Peyer's patch (tissue), 4 donors: ENCODE results near the gene PACS1. TPM values are rescaled to one million over a fixed set of nuclear protein-coding genes. Genes with fewer than 3 reads are reported as not detected.

ENCODE experiments used
- DNase-seq, 3 donors: peaks; one replicate each; pipeline ENCODE4 v3.0.0-alpha.2; 2017 to 2019
- H3K27ac ChIP-seq, 4 donors: fragments of 200-600 bp; sonication (generic); one replicate each; pipeline ENCODE4 v1.5.1; 2016 to 2019
- H3K27me3 ChIP-seq, 2 donors: fragments of 200-600 bp; sonication (generic); one replicate each; pipeline ENCODE4 v1.5.1; 2019
- H3K36me3 ChIP-seq, 3 donors: fragments of 200-600 bp; sonication (generic); one replicate each; pipeline ENCODE4 v1.5.1; 2016 to 2019
- H3K4me1 ChIP-seq, 4 donors: fragments of 200-600 bp; sonication (generic); one replicate each; pipeline ENCODE4 v1.5.1; 2016 to 2019
- H3K4me3 ChIP-seq, 4 donors: fragments of 200-600 bp; sonication (generic); 1 replicate in 3 of 4; 2 replicates in 1 of 4; pipeline ENCODE4 v1.5.1; 2016 to 2019; ENCODE audit warnings: mild to moderate bottlenecking in 1 of 4
- H3K9me3 ChIP-seq, 4 donors: fragments of 200-600 bp; sonication (generic); one replicate each; pipeline ENCODE4 v1.5.1; 2016 to 2019; ENCODE audit warnings: mild to moderate bottlenecking in 1 of 4
- CTCF ChIP-seq, 6 experiments: fragments of 450-650 bp in 4 of 6; fragments of 200-600 bp in 2 of 6; sonication (generic) in 1 of 6; IDR thresholded peaks; one replicate each; pipeline ENCODE4 v1.5.1; 2017 to 2019; ENCODE audit warnings: antibody characterized with exemption in 6 of 6, mild to moderate bottlenecking in 3 of 6, moderate library complexity in 1 of 6
- POLR2A ChIP-seq, 2 donors: fragments of 450-650 bp; IDR thresholded peaks; one replicate each; pipeline ENCODE4 v1.5.1; 2017; ENCODE audit warnings: antibody characterized with exemption in 2 of 2, mild to moderate bottlenecking in 2 of 2, moderate library complexity in 2 of 2
- total RNA-seq, 4 donors: library from RNA; depleted of rRNA; stranded (reverse); fragments of >200 nt; gene quantifications; one replicate each; pipeline ENCODE4 v1.1.0, GENCODE V29; 2016

Gene PACS1
- total RNA-seq, 4 donors from 2014 or later = 10.3 to 52.0 (median 22.3) TPM

DNA sequence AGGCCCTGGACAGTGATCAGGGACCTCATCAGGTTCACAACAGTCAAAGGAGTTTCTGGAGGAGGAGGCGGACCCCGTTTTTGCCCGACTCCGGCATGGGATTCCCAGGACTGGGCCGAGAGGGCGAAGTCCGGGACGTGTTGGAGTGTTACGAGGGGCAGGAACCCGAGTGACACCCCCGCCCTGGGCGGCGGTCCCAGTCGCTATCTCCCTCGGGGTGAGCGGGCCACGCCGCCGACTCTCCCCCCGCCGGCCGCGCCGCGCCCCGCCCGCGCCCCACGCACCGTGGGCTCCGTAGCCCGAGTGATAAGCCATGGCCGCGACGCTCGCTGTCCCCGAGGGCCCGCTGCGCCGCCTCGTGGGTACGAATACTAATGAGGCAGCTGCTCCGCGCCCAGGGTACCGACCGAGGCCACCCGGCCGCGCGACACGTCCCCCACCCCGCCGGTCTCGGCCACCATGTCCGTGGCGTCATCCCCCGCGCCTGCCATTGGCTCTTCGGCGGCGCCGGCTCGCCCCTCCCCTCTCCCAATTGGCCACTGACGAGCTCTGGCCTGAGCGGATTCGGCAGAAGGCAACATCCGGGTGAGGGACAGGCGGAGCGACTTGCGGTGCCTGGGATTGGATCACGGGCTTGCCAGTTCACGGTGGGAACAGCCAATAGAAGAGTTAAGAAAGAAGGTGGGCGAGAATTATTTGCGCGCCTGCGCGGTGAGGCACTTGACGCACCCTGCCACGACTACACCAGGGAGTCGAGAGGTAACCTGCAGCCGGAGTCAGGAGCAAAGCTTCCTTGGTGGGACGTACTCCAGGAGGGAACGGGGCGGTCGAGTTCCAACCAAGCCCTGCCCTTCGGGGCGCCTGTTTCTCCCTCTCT lies 218.8 kb downstream of the PACS1 start, which contains the start of gene YIF1A:
Gene YIF1A, minus strand, starts transcription at position 473 of the 877 bp plus-strand sequence. Its CDS starts 158 bp downstream, at position 315.
- H3K27me3 ChIP-seq = peaks cover 0 to 10% of the 10 kb centered on the region in 2 donors
- DNase-seq = peak; percentile 96 to 99 (median 98)
- peak within 1 kb of the TSS; percentile 96 to 99 (median 98) for H3K27ac ChIP-seq
- peaks cover 0 to 30% (median 21%) of the 10 kb centered on the region in 4 donors for H3K4me1 ChIP-seq
- peaks cover 0 to 16% (median 0%) of the 10 kb centered on the region in 3 donors for H3K36me3 ChIP-seq
- TF ChIP-seq POLR2A (IDR thresholded peaks at IDR 0.05) (peak; percentile 79 to 83), CTCF (IDR thresholded peaks at IDR 0.05) (peak in 2 of 6 experiments; percentile 4 to 9)
- no peaks in the 10 kb centered on the region for H3K9me3 ChIP-seq
- H3K4me3 ChIP-seq = peak within 1 kb of the TSS; percentile 85 to 98 (median 93)

GRCh38 chr11:66289548-66290329 lies 219.7 kb downstream of the PACS1 start:
- H3K4me3 ChIP-seq = peak overlapping the region; percentile 85 to 98 (median 93)
- DNase-seq = peak in 2 of 3 donors; percentile 73 to 87
- H3K27ac ChIP-seq = peak overlapping the region; percentile 80 to 99 (median 96)
- TF ChIP-seq POLR2A (IDR thresholded peaks at IDR 0.05) (no peak), CTCF (IDR thresholded peaks at IDR 0.05) (no peak)
- peaks cover 0 to 8% (median 0%) of the 10 kb centered on the region in 3 donors for H3K36me3 ChIP-seq
- H3K27me3 ChIP-seq = peaks cover 0 to 10% of the 10 kb centered on the region in 2 donors
- H3K9me3 ChIP-seq = no peaks in the 10 kb centered on the region
- H3K4me1 ChIP-seq = peaks cover 0 to 30% (median 21%) of the 10 kb centered on the region in 4 donors

DNA sequence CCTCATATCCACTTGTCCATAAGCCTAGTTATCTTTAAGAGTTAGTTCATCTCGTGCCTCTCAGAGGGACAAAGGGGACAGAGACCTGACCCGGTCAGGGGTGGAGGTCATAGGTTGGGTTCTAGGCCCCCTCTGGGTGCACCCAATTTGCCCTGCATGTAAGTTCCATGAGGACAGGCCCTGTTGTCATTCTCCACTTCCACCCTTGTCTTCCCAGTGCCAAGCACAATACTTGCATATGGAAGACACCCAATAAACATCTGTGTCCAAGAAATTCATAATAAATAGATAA lies 220.2 kb downstream of the PACS1 start:
- peaks cover 0 to 30% (median 21%) of the 10 kb centered on the region in 4 donors for H3K4me1 ChIP-seq
- H3K36me3 ChIP-seq = peaks cover 0 to 3% (median 0%) of the 10 kb centered on the region in 3 donors
- no peaks in the 10 kb centered on the region for H3K9me3 ChIP-seq
- H3K4me3 ChIP-seq = peak overlapping the region in 1 of 4 donors; percentile 95
- no peak for TF ChIP-seq CTCF (IDR thresholded peaks at IDR 0.05)
- no peak for TF ChIP-seq POLR2A (IDR thresholded peaks at IDR 0.05)
- H3K27ac ChIP-seq = no peak overlapping the region
- H3K27me3 ChIP-seq = peaks cover 0 to 10% of the 10 kb centered on the region in 2 donors
- DNase-seq = no peak

DNA sequence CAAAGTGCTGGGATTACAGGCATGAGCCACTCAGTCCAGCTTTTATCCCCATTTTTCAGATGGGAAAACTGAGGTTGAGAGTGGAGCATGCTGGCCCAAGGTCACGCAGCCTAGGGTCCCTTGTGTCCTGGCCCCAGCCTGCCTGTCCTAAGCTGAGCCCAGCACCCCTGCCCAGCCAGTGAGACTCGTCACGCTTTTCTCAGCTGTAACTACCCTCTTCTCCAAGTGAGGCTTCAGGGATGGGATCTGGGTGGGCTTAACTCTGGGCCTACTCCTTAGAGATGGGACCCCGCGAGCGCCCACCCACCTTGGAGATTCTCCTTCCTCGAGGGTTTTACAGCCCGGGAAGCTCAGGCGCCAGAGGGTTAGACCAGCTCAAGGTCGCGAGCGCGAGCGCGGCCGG lies 221.2 kb downstream of the PACS1 start:
- TF ChIP-seq CTCF (IDR thresholded peaks at IDR 0.05) (no peak), POLR2A (IDR thresholded peaks at IDR 0.05) (no peak)
- Histone ChIP-seq H3K27me3 (peaks cover 0 to 10% of the 10 kb centered on the region in 2 donors), H3K36me3 (no peaks in the 10 kb centered on the region), H3K27ac (no peak overlapping the region), H3K9me3 (no peaks in the 10 kb centered on the region), H3K4me3 (peak overlapping the region in 3 of 4 donors; percentile 47 to 51 (median 51)), H3K4me1 (peaks cover 0 to 30% (median 21%) of the 10 kb centered on the region in 4 donors)
- DNase-seq = no peak

GRCh38 chr11:66291706-66292542 lies 221.9 kb downstream of the PACS1 start, which contains the start of gene TMEM151A:
TMEM151A (plus strand) TSS chr11:66291894; CDS start chr11:66292014, 120 bp downstream.
- no peaks in the 10 kb centered on the region for H3K36me3 ChIP-seq
- DNase-seq = no peak
- H3K27ac ChIP-seq = no peak within 1 kb of the TSS
- H3K4me1 ChIP-seq = peaks cover 0 to 29% (median 21%) of the 10 kb centered on the region in 4 donors
- peak within 1 kb of the TSS; percentile 17 to 51 (median 49) for H3K4me3 ChIP-seq
- peaks cover 0 to 10% of the 10 kb centered on the region in 2 donors for H3K27me3 ChIP-seq
- no peaks in the 10 kb centered on the region for H3K9me3 ChIP-seq
- TF ChIP-seq CTCF (IDR thresholded peaks at IDR 0.05) (no peak), POLR2A (IDR thresholded peaks at IDR 0.05) (no peak)
